HCT116 (cell line): ENCODE results near the gene BLOC1S5. TPM values are rescaled to one million over a fixed set of nuclear protein-coding genes. Genes with fewer than 3 reads are reported as not detected.

Source experiments
- ATAC-seq: fragments of 200-7000 bp; cut with Tn5 transposase; 2 replicates; pipeline ENCODE4 v1.9.1; 2020; ENCODE audit warnings: mild to moderate bottlenecking, moderate library complexity
- BruUV-seq: library from RNA; stranded (reverse); fragments of 400-500 nt; replicated peaks from 2 replicates; lab custom pipeline; 2021; lab: Mats Ljungman, UMichigan
- CTCF ChIA-PET: fragments of 300-600 bp; sonication (Branson Sonifier 250); formaldehyde crosslinking; loops from one replicate; lab custom pipeline; 2021; ENCODE audit warnings: antibody characterized with exemption; lab: Charles Lee
- POLR2A ChIA-PET: fragments of 300-600, 350-600 bp; sonication (Branson Sonifier 250); formaldehyde crosslinking; loops from one replicate; lab custom pipeline; 2021; ENCODE audit warnings: antibody characterized with exemption; lab: Charles Lee
- RAD21 ChIA-PET, 2 experiments: fragments of 300-600 bp; sonication (Branson Sonifier 250); formaldehyde crosslinking; loops; one replicate each; lab custom pipeline; 2023; ENCODE audit warnings: low total read pairs in 2 of 2; ENCODE audit not compliant: uncharacterized antibody in 2 of 2, unreplicated experiment in 2 of 2, low non-redundant PET in 1 of 2; lab: Charles Lee
- DNase-seq: peaks from one replicate; pipeline ENCODE4 v3.0.0-alpha.2; 2010; ENCODE audit warnings: low read depth, low spot score
- H2AFZ ChIP-seq: fragments of 200-600 bp; shearing (Covaris generic), sonication (generic); 2 replicates; pipeline ENCODE4 v1.6.1; 2017; ENCODE audit warnings: low read depth, mixed run types, mixed read lengths, antibody characterized with exemption, low read length; ENCODE audit not compliant: poor library complexity, severe bottlenecking
- H3K27ac ChIP-seq: 2 replicates; pipeline ENCODE4 v1.5.1; 2012; ENCODE audit warnings: low read depth, low read length
- H3K27me3 ChIP-seq: fragments of 200-600 bp; sonication (generic); 2 replicates; pipeline ENCODE4 v1.6.1; 2016; ENCODE audit warnings: mixed run types, low read length, mixed read lengths; ENCODE audit not compliant: insufficient read depth
- H3K36me3 ChIP-seq, 2 experiments: fragments of 200-500 bp in 1 of 2; fragments of 200-600 bp in 1 of 2; sonication (Bioruptor generic) in 1 of 2; sonication (generic) in 1 of 2; 2 replicates each; pipeline versions ENCODE4 v1.5.1 to v1.6.1; 2014 to 2016; ENCODE audit warnings: low read length in 2 of 2, inconsistent platforms in 1 of 2, mixed read lengths in 1 of 2, mixed run types in 1 of 2; ENCODE audit not compliant: insufficient read depth in 2 of 2, control insufficient read depth in 1 of 2
- H3K4me1 ChIP-seq, 2 experiments: fragments of 200-600 bp in 1 of 2; sonication (generic) in 1 of 2; 2 replicates each; pipeline versions ENCODE4 v1.5.1 to v1.6.1; 2012 to 2017; ENCODE audit warnings: low read length in 2 of 2, inconsistent platforms in 1 of 2, mild to moderate bottlenecking in 1 of 2, mixed read lengths in 1 of 2, mixed run types in 1 of 2, moderate library complexity in 1 of 2; ENCODE audit not compliant: insufficient read depth in 2 of 2, control insufficient read depth in 1 of 2
- H3K4me2 ChIP-seq: fragments of 200-600 bp; sonication (generic); 2 replicates; pipeline ENCODE4 v1.6.1; 2017; ENCODE audit warnings: mixed run types, low read length, mixed read lengths
- H3K4me3 ChIP-seq, 2 experiments: fragments of 200-600 bp in 1 of 2; sonication (generic) in 1 of 2; replicated peaks in 1 of 2; 2 replicates each; pipeline ENCODE4 v1.5.1; 2011 to 2016; ENCODE audit warnings: low read length in 2 of 2, control low read depth in 1 of 2, low read depth in 1 of 2, mild to moderate bottlenecking in 1 of 2, mixed read lengths in 1 of 2, mixed run types in 1 of 2
- H3K79me2 ChIP-seq: fragments of 200-600 bp; sonication (generic); 2 replicates; pipeline ENCODE4 v1.6.1; 2017; ENCODE audit warnings: mild to moderate bottlenecking, mixed run types, low read length, moderate library complexity, mixed read lengths; ENCODE audit not compliant: insufficient read depth
- H3K9ac ChIP-seq: fragments of 200-600 bp; sonication (generic); 2 replicates; pipeline ENCODE4 v1.6.1; 2016; ENCODE audit warnings: low read length, mixed read lengths
- H3K9me2 ChIP-seq: fragments of 200-600 bp; sonication (generic), shearing (Covaris generic); 2 replicates; pipeline ENCODE4 v1.6.1; 2017; ENCODE audit warnings: mixed run types, mild to moderate bottlenecking, moderate library complexity; ENCODE audit not compliant: insufficient read depth
- H3K9me3 ChIP-seq, 2 experiments: fragments of 200-500 bp in 1 of 2; fragments of 200-600 bp in 1 of 2; sonication (Bioruptor generic) in 1 of 2; sonication (generic) in 1 of 2; 2 replicates each; pipeline ENCODE4 v1.6.1; 2014 to 2017; ENCODE audit warnings: low read length in 2 of 2, mixed read lengths in 2 of 2, inconsistent platforms in 1 of 2, low read depth in 1 of 2, mild to moderate bottlenecking in 1 of 2, mixed run types in 1 of 2, moderate library complexity in 1 of 2; ENCODE audit not compliant: control insufficient read depth in 1 of 2, insufficient read depth in 1 of 2
- H4K20me1 ChIP-seq: fragments of 200-600 bp; sonication (generic), shearing (Covaris generic); 2 replicates; pipeline ENCODE4 v1.6.1; 2017; ENCODE audit warnings: mixed run types, mild to moderate bottlenecking, moderate library complexity; ENCODE audit not compliant: insufficient read depth
- CBX3 ChIP-seq: IDR thresholded peaks from 2 replicates; pipeline ENCODE4 v1.6.1; 2012; ENCODE audit warnings: low read depth
- CEBPB ChIP-seq: IDR thresholded peaks from 2 replicates; pipeline ENCODE4 v1.6.1; 2012; ENCODE audit warnings: low read depth
- EGR1 ChIP-seq: IDR thresholded peaks from 2 replicates; pipeline ENCODE4 v1.6.1; 2012; ENCODE audit warnings: low read depth
- ELF1 ChIP-seq: IDR thresholded peaks from 2 replicates; pipeline ENCODE4 v1.6.1; 2012; ENCODE audit warnings: low read depth, borderline replicate concordance
- EZH2 ChIP-seq: fragments of 200-600 bp; sonication (generic); IDR thresholded peaks from 2 replicates; pipeline ENCODE4 v1.6.1; 2017; ENCODE audit warnings: antibody characterized with exemption, mixed run types
- FOSL1 ChIP-seq: IDR thresholded peaks from 2 replicates; pipeline ENCODE4 v1.6.1; 2012; ENCODE audit warnings: low read depth
- SIN3A ChIP-seq: IDR thresholded peaks from 2 replicates; pipeline ENCODE4 v1.6.1; 2012; ENCODE audit warnings: low read depth
- SP1 ChIP-seq: IDR thresholded peaks from 2 replicates; pipeline ENCODE4 v1.6.1; 2012; ENCODE audit warnings: low read depth
- TCF7L2 ChIP-seq: IDR thresholded peaks from 2 replicates; pipeline ENCODE4 v1.7.0; 2011; ENCODE audit warnings: borderline replicate concordance, inconsistent platforms; ENCODE audit not compliant: insufficient read depth, insufficient read length; ENCODE audit errors: extremely low read depth
- ZBTB33 ChIP-seq: IDR thresholded peaks from 2 replicates; pipeline ENCODE4 v1.6.1; 2011; ENCODE audit warnings: mild to moderate bottlenecking, low read length, moderate library complexity; ENCODE audit not compliant: insufficient replicate concordance; ENCODE audit errors: extremely low read depth
- intact Hi-C: fragments of 100-400 bp; cut with micrococcal nuclease; formaldehyde crosslinking; loops from 2 replicates; pipeline ENCODE4 v1.10.0; 2022
- total RNA-seq: library from RNA; stranded (reverse); gene quantifications from one replicate; pipeline ENCODE4 v1.2.1, GENCODE V29; 2021; ENCODE audit not compliant: unreplicated experiment
- TF ChIP-seq, protein P1 (sequence below): IDR thresholded peaks from 2 replicates; pipeline ENCODE4 v1.6.1; 2012
- TF ChIP-seq, protein P2 (sequence below): IDR thresholded peaks from 2 replicates; pipeline ENCODE4 v1.6.1; 2012
- TF ChIP-seq, protein P3 (sequence below), 3 experiments: fragments of 200-600 bp in 1 of 3; sonication (generic) in 1 of 3; IDR thresholded peaks in 2 of 3; conservative IDR thresholded peaks in 1 of 3; 2 replicates each; pipeline ENCODE4 v1.5.1; 2012 to 2017; ENCODE audit warnings: low read depth in 2 of 3, low read length in 2 of 3, antibody characterized with exemption in 1 of 3, borderline replicate concordance in 1 of 3, control low read depth in 1 of 3, mild to moderate bottlenecking in 1 of 3, mixed read lengths in 1 of 3, mixed run types in 1 of 3, moderate library complexity in 1 of 3; ENCODE audit not compliant: insufficient read depth in 1 of 3

The BLOC1S5 gene
- total RNA-seq, 1 experiment from 2014 or later, result 12.0 TPM

DNA sequence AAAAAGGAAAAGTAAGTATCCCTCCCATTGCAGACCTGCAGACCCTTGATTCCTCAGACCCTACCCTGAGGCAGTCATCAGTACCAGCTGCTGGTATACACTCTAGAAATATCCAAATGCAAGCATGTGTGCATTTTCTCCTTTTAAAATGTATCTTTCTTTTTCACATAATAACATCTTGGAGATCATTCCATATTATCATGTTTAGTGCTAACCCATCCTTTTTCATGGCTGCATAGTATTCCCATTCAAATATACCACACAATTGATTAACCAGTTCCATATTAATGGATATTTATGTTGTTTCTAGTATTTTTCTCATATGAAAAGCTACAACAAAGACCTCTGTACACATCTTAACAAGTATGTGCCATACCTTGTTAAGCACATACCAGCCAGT is 70.8 kb downstream of the BLOC1S5 start:
- no peak for DNase-seq
- RAD21 ChIA-PET, result interaction anchor here in 1 of 2 experiments (1.4 kb wide), 1 partner anchor 271 kb away, joined by 6 read pairs; no protein-coding TSS in a partner anchor

More for the DNA sequence above, 70.8 kb downstream of the BLOC1S5 start:
- H3K9me3 ChIP-seq, result no peaks in the 10 kb centered on the region
- no peaks in the 10 kb centered on the region for H3K79me2 ChIP-seq
- BruUV-seq, result no TSS peak
- no peak overlapping the region for H3K9ac ChIP-seq
- H3K36me3 ChIP-seq, result no peaks in the 10 kb centered on the region
- H3K27me3 ChIP-seq, result no peaks in the 10 kb centered on the region
- ChIA-PET POLR2A (no interaction called here), CTCF (interaction anchor here (1.2 to 3.4 kb wide), 3 partner anchors 268 to 321 kb away, joined by 4 to 21 read pairs (median 4); no protein-coding TSS in a partner anchor)
- H3K4me2 ChIP-seq, result no peak overlapping the region
- TF ChIP-seq SIN3A, result no peak
- no peak for TF ChIP-seq ZBTB33
- no peak for TF ChIP-seq EGR1
- no peak for TF ChIP-seq TCF7L2
- TF ChIP-seq EZH2, result no peak
- TF ChIP-seq, protein P1, sequence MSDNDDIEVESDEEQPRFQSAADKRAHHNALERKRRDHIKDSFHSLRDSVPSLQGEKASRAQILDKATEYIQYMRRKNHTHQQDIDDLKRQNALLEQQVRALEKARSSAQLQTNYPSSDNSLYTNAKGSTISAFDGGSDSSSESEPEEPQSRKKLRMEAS, result no peak
- TF ChIP-seq, protein P2, sequence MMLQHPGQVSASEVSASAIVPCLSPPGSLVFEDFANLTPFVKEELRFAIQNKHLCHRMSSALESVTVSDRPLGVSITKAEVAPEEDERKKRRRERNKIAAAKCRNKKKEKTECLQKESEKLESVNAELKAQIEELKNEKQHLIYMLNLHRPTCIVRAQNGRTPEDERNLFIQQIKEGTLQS, result no peak
- TF ChIP-seq, protein P3, sequence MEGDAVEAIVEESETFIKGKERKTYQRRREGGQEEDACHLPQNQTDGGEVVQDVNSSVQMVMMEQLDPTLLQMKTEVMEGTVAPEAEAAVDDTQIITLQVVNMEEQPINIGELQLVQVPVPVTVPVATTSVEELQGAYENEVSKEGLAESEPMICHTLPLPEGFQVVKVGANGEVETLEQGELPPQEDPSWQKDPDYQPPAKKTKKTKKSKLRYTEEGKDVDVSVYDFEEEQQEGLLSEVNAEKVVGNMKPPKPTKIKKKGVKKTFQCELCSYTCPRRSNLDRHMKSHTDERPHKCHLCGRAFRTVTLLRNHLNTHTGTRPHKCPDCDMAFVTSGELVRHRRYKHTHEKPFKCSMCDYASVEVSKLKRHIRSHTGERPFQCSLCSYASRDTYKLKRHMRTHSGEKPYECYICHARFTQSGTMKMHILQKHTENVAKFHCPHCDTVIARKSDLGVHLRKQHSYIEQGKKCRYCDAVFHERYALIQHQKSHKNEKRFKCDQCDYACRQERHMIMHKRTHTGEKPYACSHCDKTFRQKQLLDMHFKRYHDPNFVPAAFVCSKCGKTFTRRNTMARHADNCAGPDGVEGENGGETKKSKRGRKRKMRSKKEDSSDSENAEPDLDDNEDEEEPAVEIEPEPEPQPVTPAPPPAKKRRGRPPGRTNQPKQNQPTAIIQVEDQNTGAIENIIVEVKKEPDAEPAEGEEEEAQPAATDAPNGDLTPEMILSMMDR (IDR thresholded peaks at IDR 0.05 in 2 of 3, conservative IDR thresholded peaks at IDR 0.05 in 1 of 3; ENCODE audit: borderline replicate concordance in 1 of 3, insufficient read depth in 1 of 3, low read depth in 2 of 3, low read length in 2 of 3), result no peak
- TF ChIP-seq CEBPB, result no peak
- no peak for TF ChIP-seq SP1
- no peak for TF ChIP-seq CBX3
- no peak for TF ChIP-seq ELF1
- TF ChIP-seq FOSL1, result no peak
- no peaks in the 10 kb centered on the region for H3K9me2 ChIP-seq
- no peaks in the 10 kb centered on the region for H3K4me1 ChIP-seq
- no peak overlapping the region for H3K4me3 ChIP-seq
- no peak overlapping the region for H3K27ac ChIP-seq
- ATAC-seq, result no peak
- H2AFZ ChIP-seq, result no peak overlapping the region
- intact Hi-C loops, result loop anchor here (2.0 to 5.0 kb wide), 2 partner anchors 96 to 271 kb away; no protein-coding TSS in a partner anchor
- H4K20me1 ChIP-seq, result no peaks in the 10 kb centered on the region
